ENCODE measurements around the gene PTPN11. TPM values are rescaled to one million over a fixed set of nuclear protein-coding genes. Genes with fewer than 3 reads are reported as not detected.

PTPN11 gene
- total RNA-seq, 1 donor from 2014 or later: 109 TPM

GRCh38 chr12:112532106-112532505, 113.4 kb downstream of the PTPN11 start:
- ATAC-seq (no peak), DNase-seq (ENCODE audit: low spot score) (no peak)
- intact Hi-C loops (cut with DNase I): no loop called here

GRCh38 chr12:112533528-112533927, 114.8 kb downstream of the PTPN11 start:
- no peak for ATAC-seq
- intact Hi-C loops (cut with DNase I): no loop called here

GRCh38 chr12:112535017-112535416, 116.3 kb downstream of the PTPN11 start:
- DNase-seq (ENCODE audit: low spot score): no peak
- ATAC-seq: no peak
- intact Hi-C loops (cut with DNase I): no loop called here

More at GRCh38 chr12:112533528-112533927, 114.8 kb downstream of the PTPN11 start:
- no peak for DNase-seq (ENCODE audit: low spot score)

GRCh38 chr12:112535637-112536366, 117.1 kb downstream of the PTPN11 start:
- DNase-seq (ENCODE audit: low spot score) (no peak), ATAC-seq (no peak)
- intact Hi-C loops (cut with DNase I): no loop called here

DNA sequence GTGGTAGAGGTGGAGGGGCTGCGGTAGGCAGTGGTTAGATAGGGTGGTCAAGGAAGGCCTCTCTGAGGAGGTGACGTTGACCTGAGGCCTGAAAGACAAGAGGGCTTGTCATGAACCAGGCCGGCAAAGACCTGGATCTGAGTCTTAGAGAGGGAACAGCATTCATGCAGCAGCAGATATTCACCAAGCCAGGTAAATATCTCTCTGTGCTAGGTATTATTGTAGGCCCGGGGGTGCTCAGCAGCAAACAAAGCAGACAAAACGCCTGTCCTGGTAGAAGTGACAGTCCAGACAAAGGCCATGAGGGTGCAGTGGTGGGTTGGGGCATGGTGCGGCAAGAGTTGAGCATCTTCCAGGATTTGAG, 117.6 kb downstream of the PTPN11 start:
- intact Hi-C loops (cut with DNase I): no loop called here
- DNase-seq (ENCODE audit: low spot score) (no peak), ATAC-seq (no peak)

GRCh38 chr12:112537710-112538396, 119.1 kb downstream of the PTPN11 start:
- no peak for DNase-seq (ENCODE audit: low spot score)
- intact Hi-C loops (cut with DNase I): no loop called here
- ATAC-seq: no peak

DNA sequence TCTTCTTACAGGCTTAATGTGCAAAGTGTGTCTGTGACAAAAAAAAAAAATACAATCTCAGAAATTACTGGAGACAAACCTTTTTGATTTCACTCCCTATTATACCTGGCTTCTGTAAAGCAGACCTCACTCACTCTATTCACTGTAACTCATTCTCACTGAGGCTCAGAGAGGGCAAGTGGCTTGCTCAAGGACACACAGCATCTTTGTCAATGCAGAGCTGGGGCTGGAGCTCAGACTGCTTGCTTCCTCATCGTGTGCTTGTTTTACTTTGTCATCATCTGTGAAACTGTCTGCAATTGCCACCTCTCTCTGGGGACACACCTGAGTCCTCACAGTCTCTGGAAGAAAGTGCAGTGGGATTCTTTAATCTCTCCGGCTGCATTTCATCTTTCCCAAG, 120.0 kb downstream of the PTPN11 start:
- intact Hi-C loops (cut with DNase I): no loop called here
- ATAC-seq: no peak
- DNase-seq (ENCODE audit: low spot score): no peak

GRCh38 chr12:112539221-112539620, 120.5 kb downstream of the PTPN11 start:
- intact Hi-C loops (cut with DNase I): no loop called here
- ATAC-seq (no peak), DNase-seq (ENCODE audit: low spot score) (no peak)

- intact Hi-C loops (cut with DNase I): no loop called here
- ATAC-seq (no peak), DNase-seq (ENCODE audit: low spot score) (no peak)
Measured at GRCh38 chr12:112540021-112540420, 121.3 kb downstream of the PTPN11 start.

- no peak for ATAC-seq
- intact Hi-C loops (cut with DNase I): no loop called here
Measured at GRCh38 chr12:112543751-112544150, 125.0 kb downstream of the PTPN11 start.

DNA sequence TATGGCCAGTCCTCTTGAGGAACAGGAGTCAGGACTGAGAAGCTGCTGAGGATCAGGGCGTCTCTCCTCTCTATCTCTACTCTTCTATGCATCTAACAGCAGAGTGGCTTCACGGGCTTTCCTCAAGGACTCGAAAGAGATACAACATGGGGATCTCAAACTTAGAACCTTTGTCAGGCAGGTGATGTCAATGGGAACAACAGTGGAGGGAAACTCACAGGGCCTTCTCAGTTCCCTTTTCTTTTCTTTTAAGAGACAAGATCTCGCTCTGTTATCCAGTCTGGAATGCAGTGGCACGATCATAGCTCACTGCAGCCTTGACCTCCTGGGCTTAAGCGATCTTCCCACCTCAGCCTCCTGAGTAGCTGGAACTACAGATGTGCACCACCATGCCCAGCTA, 127.6 kb downstream of the PTPN11 start:
- no peak for DNase-seq (ENCODE audit: low spot score)
- no peak for ATAC-seq
- intact Hi-C loops (cut with DNase I): no loop called here

More at GRCh38 chr12:112543751-112544150, 125.0 kb downstream of the PTPN11 start:
- DNase-seq (ENCODE audit: low spot score): no peak

- DNase-seq (ENCODE audit: low spot score) (no peak), ATAC-seq (no peak)
- intact Hi-C loops (cut with DNase I): no loop called here
Measured at GRCh38 chr12:112546996-112547395, 128.2 kb downstream of the PTPN11 start.

GRCh38 chr12:112549031-112549430, 130.3 kb downstream of the PTPN11 start:
- no peak for ATAC-seq
- DNase-seq (ENCODE audit: low spot score): no peak
- intact Hi-C loops (cut with DNase I): no loop called here

DNA sequence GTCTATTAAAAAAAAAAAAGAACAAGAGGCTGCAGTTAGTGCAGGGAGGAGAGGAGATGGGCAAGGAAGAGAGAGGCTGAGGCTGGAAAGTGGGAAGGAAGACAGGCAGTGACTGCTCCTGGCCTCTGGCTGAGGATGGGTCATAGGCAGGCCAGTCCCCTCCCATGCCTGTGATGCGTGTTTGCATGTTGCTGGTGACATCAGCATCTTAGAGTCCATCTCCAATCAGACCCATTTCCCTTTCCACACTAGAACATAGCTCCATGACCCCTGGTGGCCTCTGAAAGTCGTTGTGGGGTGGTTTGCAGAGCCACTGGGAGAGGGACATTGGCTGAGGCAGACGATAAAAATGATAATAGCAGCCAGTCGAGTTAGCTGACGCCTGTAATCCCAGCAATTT, 132.9 kb downstream of the PTPN11 start:
- intact Hi-C loops (cut with DNase I): no loop called here
- DNase-seq (ENCODE audit: low spot score) (no peak), ATAC-seq (no peak)

DNA sequence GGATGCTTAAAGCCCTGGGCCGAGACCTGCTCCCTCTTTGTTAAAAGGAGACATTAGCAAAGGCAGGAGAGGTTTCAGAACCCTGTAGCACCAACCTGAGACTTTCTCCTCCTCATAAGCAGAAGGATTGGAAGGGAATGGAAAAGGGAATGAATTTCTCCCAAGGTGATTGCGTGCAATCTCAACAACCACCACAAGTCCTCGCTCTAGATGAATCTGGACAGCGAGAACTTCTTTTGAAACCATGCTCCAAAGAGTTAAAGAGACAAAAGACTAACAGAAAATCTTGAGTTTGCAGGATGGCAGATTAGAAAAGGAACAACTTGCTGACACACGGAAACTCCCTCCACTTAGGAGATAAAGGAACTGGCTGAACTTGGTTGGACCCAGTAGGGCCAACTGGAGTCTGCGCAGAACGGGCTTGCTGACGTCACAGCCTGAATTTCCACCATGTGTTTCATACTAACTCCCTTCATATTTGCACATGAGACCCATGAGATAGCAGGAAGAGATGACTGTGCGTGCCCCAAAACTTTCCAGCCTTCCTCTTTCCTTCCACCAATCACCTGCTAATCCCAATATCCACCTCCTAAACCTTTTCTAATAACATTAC, 137.0 kb downstream of the PTPN11 start:
- ATAC-seq (no peak), DNase-seq (ENCODE audit: low spot score) (no peak)
- intact Hi-C loops (cut with DNase I): no loop called here

DNA sequence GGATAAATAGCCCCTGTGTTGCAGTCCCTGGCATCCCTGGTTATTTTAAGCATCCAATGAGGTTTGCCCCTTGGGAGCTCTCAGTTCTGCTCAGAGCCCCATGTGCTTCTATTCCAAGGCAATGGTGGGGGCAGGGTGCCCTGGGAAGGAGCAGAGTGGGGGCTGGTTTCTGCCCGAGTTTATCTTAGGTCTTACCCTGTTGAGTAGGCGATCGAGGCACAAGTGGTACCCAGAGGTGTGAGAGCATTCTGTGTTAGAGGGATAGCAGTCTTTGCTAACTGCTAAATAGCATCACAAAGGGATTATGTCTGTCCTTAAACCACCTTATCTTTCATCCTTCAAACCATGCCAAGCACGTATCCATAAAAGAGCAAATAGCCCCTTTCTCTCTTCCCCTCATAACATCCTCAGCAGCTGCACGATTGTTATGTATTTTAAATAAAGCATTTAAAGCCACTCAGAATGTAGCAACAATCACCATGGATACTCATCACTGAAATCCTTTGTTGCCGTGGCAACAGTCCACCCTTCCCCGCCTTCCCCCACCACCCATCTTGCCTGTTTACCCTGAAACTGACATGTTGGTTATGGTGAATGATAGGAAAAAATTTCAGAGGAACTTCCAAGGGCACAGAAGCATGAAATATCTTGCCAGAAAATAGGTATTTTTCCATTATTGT, 139.3 kb downstream of the PTPN11 start:
- no peak for ATAC-seq
- intact Hi-C loops (cut with DNase I): no loop called here
- no peak for DNase-seq (ENCODE audit: low spot score)
